Measurements from ENCODE around the gene PLSCR1. TPM values are rescaled to one million over a fixed set of nuclear protein-coding genes. Genes with fewer than 3 reads are reported as not detected.

The PLSCR1 gene
- total and polyA plus RNA-seq, 2 of the 4 experiments (the other 2 are of a cell fraction), result 5.6 to 13.2 TPM

DNA sequence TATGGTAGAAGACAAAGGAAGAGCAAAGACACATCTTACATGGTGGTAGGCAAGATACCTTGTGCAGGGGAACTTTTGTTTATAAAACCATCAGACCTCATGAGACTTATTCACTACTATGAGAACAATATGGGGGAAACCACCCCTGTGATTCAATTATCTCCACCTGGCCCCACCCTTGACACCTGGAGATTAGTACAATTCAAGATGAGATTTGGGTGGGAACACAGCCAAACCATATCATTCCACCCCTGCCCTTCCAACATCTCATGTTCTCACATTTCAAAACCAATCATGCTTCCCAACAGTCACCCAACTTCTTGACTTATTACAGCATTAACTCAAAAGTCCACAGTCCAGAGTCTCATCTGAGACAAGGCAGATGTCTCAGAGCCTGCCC, 21.7 kb upstream of the PLSCR1 start:
- no peak overlapping the region for H3K4me2 ChIP-seq (ENCODE audit: low read depth, low read length)
- no peak overlapping the region for H3K27ac ChIP-seq (ENCODE audit: insufficient read depth, low read length)
- ChIA-PET CTCF (no interaction called here), POLR2A (ENCODE audit: unreplicated experiment) (no interaction called here)
- H2BK5ac ChIP-seq (ENCODE audit: low read depth, low read length, poor library complexity, severe bottlenecking), result no peak overlapping the region
- H3K4me1 ChIP-seq (ENCODE audit: control insufficient read depth, insufficient read depth, low read length), result 0 out of 2 replicates have a peak, but pooled peaks cover 2% of the 10 kb centered on the region
- no peak overlapping the region for H2BK20ac ChIP-seq (ENCODE audit: low read depth, low read length)
- H3K14ac ChIP-seq (replicated peaks; ENCODE audit: low read depth, low read length), result no peak overlapping the region
- no peaks in the 10 kb centered on the region; the same call in 1 of the 2 replicates for H3K36me3 ChIP-seq (ENCODE audit: control insufficient read depth, insufficient read depth, low read length)
- no peak overlapping the region for H4K91ac ChIP-seq (ENCODE audit: insufficient read depth, low read depth, low read length)
- H4K5ac ChIP-seq (ENCODE audit: low read depth, low read length), result no peak overlapping the region
- no peaks in the 10 kb centered on the region for H4K20me1 ChIP-seq (ENCODE audit: insufficient read depth, low read length)
- H2BK15ac ChIP-seq (ENCODE audit: low read depth, low read length), result no peak overlapping the region
- no peak overlapping the region for H3K56ac ChIP-seq (ENCODE audit: extremely low read depth, insufficient read depth, low read length)
- no peaks in the 10 kb centered on the region for H3K79me1 ChIP-seq (ENCODE audit: low read depth in 1 of 2, low read length in 2 of 2)
- no peak for ATAC-seq (ENCODE audit: low read depth)
- H4K8ac ChIP-seq (ENCODE audit: low read depth in 2 of 2, low read length in 2 of 2), result no peak overlapping the region
- no peaks in the 10 kb centered on the region; the same call in 1 of the 2 replicates for H3K27me3 ChIP-seq (ENCODE audit: control insufficient read depth, insufficient read depth, low read length)
- in situ Hi-C loops (cut with MboI; ENCODE audit: low sequenced_read_pairs), result no loop called here
- no peak overlapping the region for H2AK9ac ChIP-seq (replicated peaks; ENCODE audit: low read depth, low read length, poor library complexity)
- H3K9me1 ChIP-seq (ENCODE audit: insufficient read depth, low read length), result 0 out of 2 replicates have a peak, but pooled peaks cover 3% of the 10 kb centered on the region
- TF ChIP-seq MAZ (IDR thresholded peaks at IDR 0.05; ENCODE audit: borderline replicate concordance, low read depth, low read length) (no peak), MXI1 (IDR thresholded peaks at IDR 0.05; ENCODE audit: borderline replicate concordance, low read depth, low read length) (no peak), CEBPB (IDR thresholded peaks at IDR 0.05; ENCODE audit: low read depth, low read length) (no peak), USF2 (IDR thresholded peaks at IDR 0.05; ENCODE audit: low read depth, low read length) (no peak), SMC3 (IDR thresholded peaks at IDR 0.05; ENCODE audit: low read depth, low read length) (no peak), NFE2L2 (IDR thresholded peaks at IDR 0.05; ENCODE audit: low read depth, low read length) (no peak)
- TF ChIP-seq, protein P1, sequence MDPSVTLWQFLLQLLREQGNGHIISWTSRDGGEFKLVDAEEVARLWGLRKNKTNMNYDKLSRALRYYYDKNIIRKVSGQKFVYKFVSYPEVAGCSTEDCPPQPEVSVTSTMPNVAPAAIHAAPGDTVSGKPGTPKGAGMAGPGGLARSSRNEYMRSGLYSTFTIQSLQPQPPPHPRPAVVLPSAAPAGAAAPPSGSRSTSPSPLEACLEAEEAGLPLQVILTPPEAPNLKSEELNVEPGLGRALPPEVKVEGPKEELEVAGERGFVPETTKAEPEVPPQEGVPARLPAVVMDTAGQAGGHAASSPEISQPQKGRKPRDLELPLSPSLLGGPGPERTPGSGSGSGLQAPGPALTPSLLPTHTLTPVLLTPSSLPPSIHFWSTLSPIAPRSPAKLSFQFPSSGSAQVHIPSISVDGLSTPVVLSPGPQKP (IDR thresholded peaks at IDR 0.05; ENCODE audit: borderline replicate concordance, low read depth, low read length), result no peak
- H3K4ac ChIP-seq (ENCODE audit: low read depth, low read length), result no peak overlapping the region
- no peak overlapping the region for H3K18ac ChIP-seq (ENCODE audit: low read depth, low read length)
- no peaks in the 10 kb centered on the region for H3K9me3 ChIP-seq (ENCODE audit: control insufficient read depth, insufficient read depth, low read length)
- BruUV-seq (replicated peaks), result no TSS peak
- H3K9ac ChIP-seq (ENCODE audit: low read depth, low read length), result no peak overlapping the region
- intact Hi-C loops (cut with micrococcal nuclease), result no loop called here
- no peak overlapping the region for H3K23ac ChIP-seq (ENCODE audit: low read depth, low read length)
- no peak overlapping the region for H2AK5ac ChIP-seq (ENCODE audit: low read depth, low read length)
- dilution Hi-C loops (cut with HindIII; ENCODE audit: low sequenced_read_pairs, unreplicated experiment), result no loop called here
- H2AFZ ChIP-seq (replicated peaks; ENCODE audit: low read length, poor library complexity), result no peak overlapping the region
- DNase-seq, result no peak
- no peak overlapping the region for H2BK120ac ChIP-seq (ENCODE audit: low read depth, low read length)
- H3K4me3 ChIP-seq (ENCODE audit: insufficient read depth, low read depth, low read length), result no peak overlapping the region

All from IMR-90 (cell line).